Anterior cingulate cortex (tissue), 58 donors: Measurements from ENCODE around the gene ZNF853.
"Not testable (repeated sequence)": the region's sequence is repeated elsewhere in the genome, so short reads cannot be mapped to it uniquely, and the experiment has no call there.

Source experiments
- DNase-seq, 58 donors: peaks; one replicate each; lab custom pipeline; 2025; lab: John Stamatoyannopoulos, UW

The ZNF853 gene

DNA sequence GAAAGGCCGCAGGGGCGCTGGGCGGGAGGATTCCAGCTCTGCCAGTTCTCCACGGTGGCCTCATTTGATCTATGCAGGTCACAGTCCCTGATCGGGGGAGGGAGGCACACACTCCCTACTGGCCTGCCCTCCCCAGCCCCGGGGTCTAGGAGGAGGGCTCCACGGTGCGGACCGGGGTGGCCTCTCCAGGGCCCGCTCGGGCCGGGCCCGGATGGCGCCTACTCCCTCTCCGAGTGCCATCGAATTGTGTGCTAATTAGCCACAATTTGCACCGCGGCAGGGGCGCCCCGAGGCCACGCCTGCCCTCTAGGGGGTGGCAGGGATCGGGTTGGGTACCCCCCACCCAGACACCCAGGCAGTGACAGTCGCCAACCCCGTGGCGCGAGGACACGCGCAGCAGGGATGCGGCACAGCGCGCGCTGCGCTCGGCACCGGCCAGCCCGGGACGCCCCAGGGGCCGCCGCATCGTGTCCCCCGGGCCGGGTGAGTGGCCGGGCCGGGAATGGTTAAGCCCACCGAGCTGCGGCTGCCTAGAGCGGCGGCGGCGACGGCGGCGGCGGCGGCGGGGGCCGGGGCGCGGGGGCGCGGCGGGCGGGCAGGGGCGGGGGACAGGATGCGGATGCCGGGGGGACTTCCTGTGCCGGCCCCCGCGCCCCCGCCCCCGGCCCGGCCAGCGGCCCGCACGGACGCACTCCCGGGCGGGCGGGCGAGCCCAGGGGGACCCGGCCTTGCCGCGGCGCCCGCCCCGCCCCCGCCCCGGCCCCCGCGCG lies at the start of gene ZNF853:
Gene ZNF853 (plus strand): TSS at position 658 of the 770 bp plus-strand sequence. CDS start 565 bp downstream, outside the sequence.
- peak in 31 of 58 donors; percentile 3 to 55 (median 19) for DNase-seq

GRCh38 chr7:6565655-6566054 lies 49.8 kb upstream of the ZNF853 start:
- no peak for DNase-seq

- no peak for DNase-seq
Measured at GRCh38 chr7:6567886-6568285, 47.5 kb upstream of the ZNF853 start.

DNA sequence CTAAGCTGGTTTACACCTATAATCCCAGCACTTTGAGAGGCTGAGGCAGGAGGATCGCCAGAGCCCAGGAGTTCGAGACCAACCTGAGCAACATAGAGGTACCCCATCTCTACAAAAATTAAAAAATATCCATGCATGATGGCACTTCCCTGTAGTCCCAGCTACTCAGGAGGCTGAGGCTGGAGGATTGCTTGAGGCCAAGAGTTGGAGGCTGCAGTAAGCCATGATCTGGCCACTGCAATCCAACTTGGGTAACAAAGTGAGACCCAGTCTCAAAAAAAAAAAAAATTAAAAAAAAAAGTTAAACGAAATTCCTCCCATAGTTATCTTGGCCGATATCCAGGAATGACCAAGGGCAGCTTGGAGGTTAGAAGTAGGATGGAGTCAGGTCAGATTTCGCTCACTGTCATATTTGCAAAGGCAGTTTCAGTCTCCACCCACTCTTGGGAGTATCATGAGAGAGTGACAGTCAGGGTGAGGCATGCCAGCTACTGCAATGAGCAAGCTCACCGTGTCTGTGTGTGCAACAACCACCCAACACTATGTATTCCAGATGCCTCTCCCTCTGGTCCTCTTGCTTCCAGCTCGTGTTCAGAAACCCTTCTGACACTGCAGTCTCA lies 44.1 kb upstream of the ZNF853 start:
- DNase-seq: no peak

DNA sequence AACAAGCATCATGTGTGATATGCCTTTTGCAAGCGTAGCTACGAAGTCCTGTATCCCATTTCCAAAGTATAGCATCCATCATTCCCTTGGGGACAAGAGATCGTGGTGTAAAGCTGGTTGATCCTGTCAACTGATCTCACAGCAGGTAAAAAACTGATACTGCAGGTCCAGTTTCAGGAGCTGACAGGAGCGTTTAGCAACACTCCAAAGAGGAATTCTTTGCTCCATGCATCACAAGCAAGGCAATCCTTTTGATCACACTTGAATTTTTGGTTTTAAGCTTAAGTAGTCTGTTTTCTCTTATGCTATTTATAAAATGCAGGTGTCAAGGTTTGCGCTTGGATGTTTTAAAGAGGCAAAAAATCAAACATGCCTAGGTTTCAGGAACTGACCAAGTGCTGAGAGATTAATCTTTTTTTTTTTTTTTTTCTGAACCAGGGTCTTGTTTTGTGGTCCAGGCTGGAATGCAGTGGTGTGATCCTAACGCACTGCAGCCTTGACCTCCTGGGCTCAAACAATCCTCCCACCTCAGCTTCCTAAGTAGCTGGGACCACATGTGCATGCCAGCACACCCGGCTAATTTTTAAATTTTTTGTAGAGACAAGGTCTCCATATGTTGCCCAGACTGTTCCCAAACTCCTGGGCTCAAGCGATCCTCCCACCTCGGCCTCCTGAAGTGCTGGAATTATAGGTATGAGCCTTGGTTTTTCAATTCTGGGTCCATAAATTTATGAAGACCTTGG lies 40.0 kb upstream of the ZNF853 start:
- no peak for DNase-seq

DNA sequence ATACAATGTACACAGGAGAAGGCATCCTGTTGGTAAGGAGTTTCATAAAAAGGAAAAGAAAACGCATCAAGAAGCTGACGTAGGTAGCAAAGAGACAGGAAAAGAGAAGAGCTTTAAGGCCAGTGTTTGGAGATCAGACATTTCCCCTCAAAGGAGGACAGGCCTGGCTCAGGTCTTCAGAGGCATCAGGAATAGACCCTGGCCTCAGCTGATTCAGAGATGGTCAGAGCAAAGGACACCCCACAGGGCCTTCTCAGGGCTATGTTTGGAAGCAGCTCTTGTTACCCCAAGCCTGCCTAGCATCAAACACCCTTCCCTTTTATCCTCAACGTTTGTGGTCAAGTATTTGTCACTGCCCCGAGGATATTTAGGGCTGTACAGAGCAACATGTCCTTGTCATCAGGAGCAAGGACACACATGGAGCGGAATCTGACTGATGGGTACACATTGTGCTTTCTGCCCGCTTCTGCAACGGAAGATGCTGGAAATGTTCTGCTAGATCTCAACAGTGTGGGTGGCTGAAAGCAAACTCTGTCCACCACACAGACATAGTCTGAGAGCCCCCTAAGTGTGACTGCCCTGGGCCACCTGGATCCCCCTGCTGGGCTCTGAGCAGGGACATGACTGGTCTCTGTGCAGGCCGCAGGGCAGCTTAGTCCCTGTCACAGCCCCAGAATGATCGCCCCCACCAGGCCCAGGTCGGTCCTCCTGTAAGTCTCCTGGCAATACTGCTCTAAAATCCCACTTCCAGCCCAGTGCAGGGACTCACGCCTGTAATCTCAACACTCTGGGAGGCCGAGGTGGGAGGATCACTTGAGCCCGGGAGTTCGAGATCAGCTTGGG lies 39.2 kb upstream of the ZNF853 start:
- no peak for DNase-seq

DNA sequence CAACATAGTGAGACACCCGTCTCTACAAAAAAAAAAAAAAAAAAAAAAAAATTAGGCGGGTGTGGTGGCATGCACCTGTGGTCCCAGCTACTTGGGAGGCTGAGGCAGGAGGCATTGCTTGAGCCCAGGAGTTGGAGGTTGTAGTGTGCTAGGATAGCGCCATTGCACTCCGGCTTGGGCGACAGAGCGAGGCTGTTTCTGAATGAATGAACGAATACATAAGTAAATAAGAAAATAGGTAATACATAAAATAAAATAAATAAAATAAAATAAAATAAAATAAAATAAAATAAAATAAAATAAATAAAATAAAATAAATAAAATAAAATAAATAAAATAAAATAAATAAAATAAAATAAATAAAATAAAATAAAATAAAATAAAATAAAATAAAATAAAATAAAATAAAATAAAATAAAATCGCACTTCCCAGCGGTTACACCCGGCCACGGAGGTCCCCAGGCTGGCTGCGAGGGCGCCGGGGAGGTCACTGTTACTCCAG lies 38.5 kb upstream of the ZNF853 start:
- DNase-seq: not testable (repeated sequence)

DNA sequence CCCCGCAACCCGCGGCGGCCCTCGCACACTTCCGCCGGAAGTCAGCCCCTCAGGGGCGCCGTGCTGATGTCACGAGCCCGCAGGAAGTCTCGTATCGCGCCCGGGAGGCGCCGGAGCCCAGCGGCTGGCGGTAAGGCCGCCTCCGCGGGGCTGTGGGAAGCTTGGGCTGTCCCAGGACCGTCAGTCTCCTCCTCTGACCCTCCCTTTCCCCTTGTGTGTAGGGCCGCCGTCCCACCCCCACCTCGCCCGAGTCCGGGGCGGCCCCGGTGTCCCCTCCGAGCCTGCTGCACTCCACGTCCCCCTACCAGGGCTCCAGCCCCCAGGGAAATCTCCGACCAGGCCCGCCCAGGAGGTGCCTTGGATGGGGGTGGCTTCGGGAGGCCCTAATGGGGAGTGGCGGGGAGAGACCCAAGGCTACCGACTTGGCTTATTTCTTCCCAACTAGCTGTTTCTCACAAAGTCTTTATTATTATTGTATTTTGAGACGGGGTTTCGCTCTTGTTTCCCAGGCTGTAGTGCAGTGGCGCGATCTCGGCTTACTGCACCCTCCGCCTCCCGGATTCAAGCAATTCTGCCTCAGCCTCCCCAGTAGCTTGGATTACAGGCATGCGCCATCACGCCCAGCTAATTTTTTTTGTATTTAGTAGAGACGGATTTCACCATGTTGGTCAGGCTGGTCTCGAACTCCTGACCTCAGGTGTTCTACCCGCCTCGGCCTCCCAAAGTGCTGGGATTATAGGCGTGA lies 37.9 kb upstream of the ZNF853 start, which contains the start of gene ZDHHC4:
Gene ZDHHC4 (plus strand): TSS at position 86 of the 745 bp plus-strand sequence. CDS start 3,108 bp downstream, outside the sequence.
- peak in 57 of 58 donors; percentile 27 to 90 (median 78) for DNase-seq

- DNase-seq: no peak
Measured at GRCh38 chr7:6578114-6579084, 37.0 kb upstream of the ZNF853 start.

DNA sequence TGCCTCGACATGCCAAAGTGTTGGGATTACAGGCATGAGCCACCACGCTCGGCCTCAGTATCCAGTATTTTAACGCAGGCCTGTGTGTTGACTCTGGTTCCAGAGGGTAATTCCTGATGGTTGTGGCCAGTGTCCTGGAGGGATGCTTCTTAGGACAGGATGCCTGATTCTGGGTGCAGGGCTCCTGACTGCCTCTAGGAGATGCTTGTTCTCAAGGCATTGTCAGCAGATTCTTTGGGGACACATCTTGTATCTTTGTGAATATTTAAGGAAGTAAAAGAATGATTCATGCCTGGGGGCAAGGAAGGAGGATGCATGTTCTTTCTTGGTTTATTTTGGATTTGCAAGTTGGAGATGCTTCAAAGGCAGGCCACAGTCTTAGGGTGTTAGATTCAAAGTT lies 36.0 kb upstream of the ZNF853 start:
- DNase-seq: peak in 1 of 58 donors; percentile 12

DNA sequence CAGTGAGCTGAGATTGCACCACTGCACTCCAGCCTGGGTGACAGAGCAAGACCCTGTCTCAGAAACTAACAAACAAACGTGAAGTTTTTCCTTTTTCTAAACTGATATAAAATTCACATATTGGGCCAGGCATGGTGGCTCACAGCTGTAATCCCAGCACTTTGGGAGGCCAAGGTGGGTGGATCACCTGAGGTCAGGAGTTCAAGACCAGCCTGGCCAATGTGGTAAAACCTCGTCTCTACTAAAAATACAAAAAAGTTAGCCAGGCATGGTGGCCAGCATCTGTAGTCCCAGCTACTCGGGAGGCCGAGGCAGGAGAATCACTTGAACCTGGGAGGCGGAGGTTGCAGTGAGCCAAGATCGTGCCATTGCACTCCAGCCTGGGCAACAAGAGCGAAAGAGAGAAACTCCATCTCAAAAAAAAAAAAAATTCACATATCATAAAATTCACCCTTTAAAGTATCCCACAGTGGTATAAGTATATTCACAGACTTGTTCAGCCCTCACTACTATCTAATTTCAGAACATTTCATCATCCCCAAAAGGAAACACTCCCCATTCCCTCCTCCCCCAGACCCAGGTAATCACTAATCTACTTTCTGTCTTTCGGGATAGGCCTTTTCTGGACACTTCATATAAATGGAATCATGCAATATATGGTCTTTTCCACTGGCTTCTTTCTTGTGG lies 29.5 kb upstream of the ZNF853 start:
- not testable (repeated sequence) for DNase-seq

DNA sequence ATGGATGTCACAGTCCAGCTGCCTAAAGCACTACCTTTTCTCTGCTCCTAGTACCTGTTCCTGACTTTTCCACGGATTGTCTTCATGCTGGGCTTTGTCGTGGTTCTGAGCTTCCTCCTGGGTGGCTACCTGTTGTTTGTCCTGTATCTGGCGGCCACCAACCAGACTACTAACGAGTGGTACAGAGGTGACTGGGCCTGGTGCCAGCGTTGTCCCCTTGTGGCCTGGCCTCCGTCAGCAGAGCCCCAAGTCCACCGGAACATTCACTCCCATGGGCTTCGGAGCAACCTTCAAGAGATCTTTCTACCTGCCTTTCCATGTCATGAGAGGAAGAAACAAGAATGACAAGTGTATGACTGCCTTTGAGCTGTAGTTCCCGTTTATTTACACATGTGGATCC lies 26.8 kb upstream of the ZNF853 start:
- no peak for DNase-seq

- peak in 1 of 58 donors; percentile 64 for DNase-seq
Measured at GRCh38 chr7:6589151-6589828, 26.1 kb upstream of the ZNF853 start.

- DNase-seq: peak in 54 of 58 donors; percentile 32 to 86 (median 65)
Measured at GRCh38 chr7:6589829-6590644, 25.4 kb upstream of the ZNF853 start, which contains the start of gene INTS15. TSS of gene INTS15 (plus strand) at chr7:6590021. CDS start at chr7:6590284, 263 bp downstream.

GRCh38 chr7:6590645-6591110 lies 24.7 kb upstream of the ZNF853 start:
- DNase-seq: no peak

- DNase-seq: no peak
Measured at GRCh38 chr7:6600093-6600492, 15.3 kb upstream of the ZNF853 start.
